MM.1S (cell line): ENCODE data around the gene NRXN3.

Experiments
- DNase-seq: peaks from one replicate; pipeline ENCODE4 v3.0.0-alpha.2; 2015
- H2AFZ ChIP-seq: fragments of 300-600 bp; sonication (generic); 2 replicates; pipeline ENCODE4 v1.6.0; 2016; ENCODE audit warnings: antibody characterized with exemption, low read length
- H3F3A ChIP-seq: fragments of 300-600 bp; sonication (generic); 2 replicates; pipeline ENCODE4 v1.6.1; 2016; ENCODE audit warnings: mild to moderate bottlenecking, antibody characterized with exemption, low read length, moderate library complexity, mixed read lengths; ENCODE audit not compliant: insufficient read depth
- H3K27ac ChIP-seq: fragments of 300-600 bp; sonication (generic); 2 replicates; pipeline ENCODE4 v1.5.1; 2016; ENCODE audit warnings: mild to moderate bottlenecking, low read length
- H3K27me3 ChIP-seq: fragments of 300-600 bp; sonication (generic); replicated peaks from 2 replicates; pipeline ENCODE4 v1.6.0; 2016; ENCODE audit warnings: low read length; ENCODE audit not compliant: insufficient read depth
- H3K36me3 ChIP-seq: fragments of 300-600 bp; sonication (generic); replicated peaks from 2 replicates; pipeline ENCODE4 v1.6.1; 2016; ENCODE audit warnings: mild to moderate bottlenecking, low read length, mixed read lengths; ENCODE audit not compliant: insufficient read depth
- H3K4me1 ChIP-seq: fragments of 300-600 bp; sonication (generic); 2 replicates; pipeline ENCODE4 v1.6.1; 2016; ENCODE audit warnings: low read length, mixed read lengths
- H3K4me2 ChIP-seq: fragments of 300-600 bp; sonication (generic); 2 replicates; pipeline ENCODE4 v1.6.0; 2016; ENCODE audit warnings: low read depth, low read length
- H3K4me3 ChIP-seq: fragments of 300-600 bp; sonication (generic); 2 replicates; pipeline ENCODE4 v1.5.1; 2016; ENCODE audit warnings: low read length, mixed read lengths
- H3K79me2 ChIP-seq: fragments of 300-600 bp; sonication (generic); 2 replicates; pipeline ENCODE4 v1.6.1; 2016; ENCODE audit warnings: mixed run types, low read length, mixed read lengths
- H3K9ac ChIP-seq: fragments of 300-600 bp; sonication (generic); 2 replicates; pipeline ENCODE4 v1.6.1; 2016; ENCODE audit warnings: low read length, mixed read lengths
- H3K9me2 ChIP-seq: fragments of 300-600 bp; sonication (generic); replicated peaks from 2 replicates; pipeline ENCODE4 v1.6.1; 2016; ENCODE audit warnings: mild to moderate bottlenecking, low read length, mixed read lengths; ENCODE audit not compliant: insufficient read depth
- H3K9me3 ChIP-seq: fragments of 300-600 bp; sonication (generic); replicated peaks from 2 replicates; pipeline ENCODE4 v1.6.1; 2016; ENCODE audit warnings: mild to moderate bottlenecking, low read length, mixed read lengths; ENCODE audit not compliant: insufficient read depth
- H4K20me1 ChIP-seq: fragments of 300-600 bp; sonication (generic); 2 replicates; pipeline ENCODE4 v1.6.1; 2016; ENCODE audit warnings: mild to moderate bottlenecking, low read length, moderate library complexity, mixed read lengths; ENCODE audit not compliant: insufficient read depth
- EZH2 ChIP-seq: fragments of 300-600 bp; sonication (generic); optimal IDR thresholded peaks from 2 replicates; pipeline ENCODE3; 2017; ENCODE audit warnings: low read depth, mild to moderate bottlenecking, antibody characterized with exemption, low read length, mixed read lengths
- EZH2phosphoT487 ChIP-seq: fragments of 300-600 bp; sonication (generic); IDR thresholded peaks from 2 replicates; pipeline ENCODE4 v1.6.1; 2018; ENCODE audit warnings: antibody characterized with exemption, low read length
- TF ChIP-seq, protein P1 (sequence below): fragments of 300-600 bp; sonication (generic); IDR thresholded peaks from 2 replicates; pipeline ENCODE4 v1.5.1; 2016; ENCODE audit warnings: antibody characterized with exemption, low read length, mixed read lengths

Gene NRXN3

DNA sequence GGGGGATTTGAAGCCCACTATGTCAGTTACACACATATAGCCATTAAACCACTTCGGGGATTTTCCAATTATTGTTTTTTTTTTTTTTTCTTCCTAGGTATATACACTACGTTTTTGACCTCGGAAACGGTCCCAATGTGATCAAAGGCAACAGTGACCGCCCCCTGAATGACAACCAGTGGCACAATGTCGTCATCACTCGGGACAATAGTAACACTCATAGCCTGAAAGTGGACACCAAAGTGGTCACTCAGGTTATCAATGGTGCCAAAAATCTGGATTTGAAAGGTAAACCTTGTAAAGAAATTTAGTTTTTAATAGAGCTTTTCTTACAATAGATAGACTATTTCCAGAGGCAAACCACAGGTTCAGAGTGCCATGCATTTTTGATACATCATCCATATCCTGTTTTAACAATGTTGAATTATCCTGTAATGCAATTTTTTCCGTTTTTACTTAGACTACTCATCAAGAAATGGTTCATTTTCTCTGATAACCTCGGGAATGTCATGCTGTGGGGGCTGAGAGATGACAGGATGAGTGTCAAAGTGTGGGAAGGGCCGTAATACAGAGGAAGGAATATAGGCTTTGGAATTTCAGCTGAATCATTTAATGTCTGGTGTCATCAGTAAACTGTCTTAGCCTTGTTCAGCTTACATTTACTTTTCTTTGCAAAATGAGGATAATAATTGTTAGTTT, 797.1 kb downstream of the NRXN3 start:
- Histone ChIP-seq H3K9me2 (no peaks in the 10 kb centered on the region), H3K9ac (no peak overlapping the region), H3K4me1 (no peaks in the 10 kb centered on the region), H3K9me3 (no peaks in the 10 kb centered on the region), H2AFZ (no peak overlapping the region), H3K27me3 (no peaks in the 10 kb centered on the region), H3K27ac (no peak overlapping the region), H3K4me2 (no peak overlapping the region), H3K79me2 (no peaks in the 10 kb centered on the region), H3F3A (no peaks in the 10 kb centered on the region), H3K4me3 (no peak overlapping the region), H3K36me3 (no peaks in the 10 kb centered on the region), H4K20me1 (no peaks in the 10 kb centered on the region)
- TF ChIP-seq EZH2phosphoT487 (no peak), EZH2 (no peak)
- TF ChIP-seq, protein P1, sequence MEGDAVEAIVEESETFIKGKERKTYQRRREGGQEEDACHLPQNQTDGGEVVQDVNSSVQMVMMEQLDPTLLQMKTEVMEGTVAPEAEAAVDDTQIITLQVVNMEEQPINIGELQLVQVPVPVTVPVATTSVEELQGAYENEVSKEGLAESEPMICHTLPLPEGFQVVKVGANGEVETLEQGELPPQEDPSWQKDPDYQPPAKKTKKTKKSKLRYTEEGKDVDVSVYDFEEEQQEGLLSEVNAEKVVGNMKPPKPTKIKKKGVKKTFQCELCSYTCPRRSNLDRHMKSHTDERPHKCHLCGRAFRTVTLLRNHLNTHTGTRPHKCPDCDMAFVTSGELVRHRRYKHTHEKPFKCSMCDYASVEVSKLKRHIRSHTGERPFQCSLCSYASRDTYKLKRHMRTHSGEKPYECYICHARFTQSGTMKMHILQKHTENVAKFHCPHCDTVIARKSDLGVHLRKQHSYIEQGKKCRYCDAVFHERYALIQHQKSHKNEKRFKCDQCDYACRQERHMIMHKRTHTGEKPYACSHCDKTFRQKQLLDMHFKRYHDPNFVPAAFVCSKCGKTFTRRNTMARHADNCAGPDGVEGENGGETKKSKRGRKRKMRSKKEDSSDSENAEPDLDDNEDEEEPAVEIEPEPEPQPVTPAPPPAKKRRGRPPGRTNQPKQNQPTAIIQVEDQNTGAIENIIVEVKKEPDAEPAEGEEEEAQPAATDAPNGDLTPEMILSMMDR = no peak
- DNase-seq = no peak

DNA sequence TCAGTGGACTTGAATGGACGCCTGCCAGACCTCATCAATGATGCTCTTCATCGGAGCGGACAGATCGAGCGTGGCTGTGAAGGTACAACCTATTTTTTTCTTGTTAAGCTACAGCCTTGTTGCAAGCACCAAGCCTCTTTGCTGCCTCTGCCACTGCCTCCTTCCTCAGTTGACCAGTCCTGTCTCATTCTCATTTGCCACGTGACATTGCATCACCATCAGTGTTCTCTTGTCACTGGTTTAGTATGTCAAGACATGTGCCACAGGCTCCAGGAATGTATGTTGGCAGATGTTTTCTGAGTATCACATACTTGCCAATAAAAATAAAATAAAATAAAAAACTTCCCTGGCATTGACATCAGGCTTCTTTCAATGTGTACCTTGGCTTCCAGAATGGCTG, 798.1 kb downstream of the NRXN3 start:
- no peak for TF ChIP-seq EZH2
- no peak for TF ChIP-seq EZH2phosphoT487
- TF ChIP-seq, protein P1 = no peak
- no peak overlapping the region for H3K4me3 ChIP-seq
- no peaks in the 10 kb centered on the region for H3K36me3 ChIP-seq
- DNase-seq = no peak
- no peak overlapping the region for H3K27ac ChIP-seq
- H3K9ac ChIP-seq = no peak overlapping the region
- H3F3A ChIP-seq = no peaks in the 10 kb centered on the region
- no peaks in the 10 kb centered on the region for H3K9me3 ChIP-seq
- no peaks in the 10 kb centered on the region for H4K20me1 ChIP-seq
- no peak overlapping the region for H2AFZ ChIP-seq
- no peaks in the 10 kb centered on the region for H3K27me3 ChIP-seq
- no peaks in the 10 kb centered on the region for H3K4me1 ChIP-seq
- H3K79me2 ChIP-seq = no peaks in the 10 kb centered on the region
- no peaks in the 10 kb centered on the region for H3K9me2 ChIP-seq
- no peak overlapping the region for H3K4me2 ChIP-seq

DNA sequence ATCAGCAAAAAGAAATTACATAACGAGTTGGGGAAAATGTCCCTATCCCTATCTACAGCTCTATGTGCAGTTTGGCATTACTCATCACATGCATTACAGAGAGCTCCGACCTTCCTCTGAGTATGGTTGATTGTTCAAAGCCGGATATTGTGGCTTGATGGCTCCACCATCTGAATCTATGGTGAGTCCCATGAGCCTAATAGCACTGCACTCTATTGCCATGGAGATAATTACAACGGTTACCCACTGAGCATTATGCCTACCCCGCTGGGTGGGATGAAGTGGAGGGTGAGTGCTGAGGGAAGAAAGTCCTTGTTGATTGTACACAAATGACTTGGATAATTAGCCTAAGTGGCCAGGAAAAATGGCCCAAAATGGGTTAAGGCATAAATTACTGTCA, 800.5 kb downstream of the NRXN3 start:
- no peaks in the 10 kb centered on the region for H3K79me2 ChIP-seq
- no peaks in the 10 kb centered on the region for H3K4me1 ChIP-seq
- H3K27ac ChIP-seq = no peak overlapping the region
- no peaks in the 10 kb centered on the region for H3K36me3 ChIP-seq
- DNase-seq = no peak
- no peak overlapping the region for H2AFZ ChIP-seq
- H4K20me1 ChIP-seq = no peaks in the 10 kb centered on the region
- no peaks in the 10 kb centered on the region for H3K27me3 ChIP-seq
- H3K9ac ChIP-seq = no peak overlapping the region
- no peaks in the 10 kb centered on the region for H3K9me3 ChIP-seq
- no peaks in the 10 kb centered on the region for H3K9me2 ChIP-seq
- no peaks in the 10 kb centered on the region for H3F3A ChIP-seq
- no peak overlapping the region for H3K4me2 ChIP-seq
- TF ChIP-seq EZH2phosphoT487 (no peak), EZH2 (no peak)
- TF ChIP-seq, protein P1 = no peak
- H3K4me3 ChIP-seq = no peak overlapping the region
